ENCODE results near the gene ADAMTSL5.
A peak's percentile ranks its signal among the peaks of the same experiment; 100 is the strongest.
"Not testable (repeated sequence)": the region's sequence is repeated elsewhere in the genome, so short reads cannot be mapped to it uniquely, and the experiment has no call there.

Gene ADAMTSL5

GRCh38 chr19:1511318-1512317 is 1.2 kb downstream of the ADAMTSL5 start:
- DNase-seq (ENCODE audit: low spot score): no peak

GRCh38 chr19:1510807-1511206 is 2.0 kb downstream of the ADAMTSL5 start:
- no peak for DNase-seq (ENCODE audit: low spot score)

GRCh38 chr19:1510442-1510806 is 2.4 kb downstream of the ADAMTSL5 start:
- DNase-seq (ENCODE audit: low spot score): no peak

GRCh38 chr19:1509602-1510441 is 3.0 kb downstream of the ADAMTSL5 start:
- no peak for DNase-seq (ENCODE audit: low spot score)

GRCh38 chr19:1508507-1508856 is 4.3 kb downstream of the ADAMTSL5 start:
- no peak for DNase-seq (ENCODE audit: low spot score)

GRCh38 chr19:1507763-1508506 is 4.9 kb downstream of the ADAMTSL5 start:
- DNase-seq (ENCODE audit: low spot score): peak; percentile 100

GRCh38 chr19:1507192-1507660 is 5.6 kb downstream of the ADAMTSL5 start:
- DNase-seq (ENCODE audit: low spot score): no peak

GRCh38 chr19:1505991-1506881 is 6.6 kb downstream of the ADAMTSL5 start:
- DNase-seq (ENCODE audit: low spot score): no peak

- no peak for DNase-seq (ENCODE audit: low spot score)
These were observed 7.8 kb downstream of the ADAMTSL5 start for GRCh38 chr19:1505012-1505411.

GRCh38 chr19:1503925-1504773 is 8.7 kb downstream of the ADAMTSL5 start:
- DNase-seq (ENCODE audit: low spot score): no peak

GRCh38 chr19:1503089-1503924 is 9.5 kb downstream of the ADAMTSL5 start:
- peak; percentile 29 for DNase-seq (ENCODE audit: low spot score)

- DNase-seq (ENCODE audit: low spot score): no peak
These were observed 10.3 kb downstream of the ADAMTSL5 start for GRCh38 chr19:1502433-1503088.

- no peak for DNase-seq (ENCODE audit: low spot score)
These were observed 11.6 kb downstream of the ADAMTSL5 start for GRCh38 chr19:1501200-1501595.

GRCh38 chr19:1499231-1499630 is 13.6 kb downstream of the ADAMTSL5 start:
- DNase-seq (ENCODE audit: low spot score): not testable (repeated sequence)

- DNase-seq (ENCODE audit: low spot score): no peak
These were observed 15.1 kb downstream of the ADAMTSL5 start for GRCh38 chr19:1497578-1498235.

GRCh38 chr19:1496714-1497577 is 15.9 kb downstream of the ADAMTSL5 start:
- DNase-seq (ENCODE audit: low spot score): no peak

Data from AG08395 (cell line).